ENCODE results near the gene CSDE1. TPM values are rescaled to one million over a fixed set of nuclear protein-coding genes. Genes with fewer than 3 reads are reported as not detected.

The CSDE1 gene
- total RNA-seq, 1 experiment from 2014 or later = 595 TPM

DNA sequence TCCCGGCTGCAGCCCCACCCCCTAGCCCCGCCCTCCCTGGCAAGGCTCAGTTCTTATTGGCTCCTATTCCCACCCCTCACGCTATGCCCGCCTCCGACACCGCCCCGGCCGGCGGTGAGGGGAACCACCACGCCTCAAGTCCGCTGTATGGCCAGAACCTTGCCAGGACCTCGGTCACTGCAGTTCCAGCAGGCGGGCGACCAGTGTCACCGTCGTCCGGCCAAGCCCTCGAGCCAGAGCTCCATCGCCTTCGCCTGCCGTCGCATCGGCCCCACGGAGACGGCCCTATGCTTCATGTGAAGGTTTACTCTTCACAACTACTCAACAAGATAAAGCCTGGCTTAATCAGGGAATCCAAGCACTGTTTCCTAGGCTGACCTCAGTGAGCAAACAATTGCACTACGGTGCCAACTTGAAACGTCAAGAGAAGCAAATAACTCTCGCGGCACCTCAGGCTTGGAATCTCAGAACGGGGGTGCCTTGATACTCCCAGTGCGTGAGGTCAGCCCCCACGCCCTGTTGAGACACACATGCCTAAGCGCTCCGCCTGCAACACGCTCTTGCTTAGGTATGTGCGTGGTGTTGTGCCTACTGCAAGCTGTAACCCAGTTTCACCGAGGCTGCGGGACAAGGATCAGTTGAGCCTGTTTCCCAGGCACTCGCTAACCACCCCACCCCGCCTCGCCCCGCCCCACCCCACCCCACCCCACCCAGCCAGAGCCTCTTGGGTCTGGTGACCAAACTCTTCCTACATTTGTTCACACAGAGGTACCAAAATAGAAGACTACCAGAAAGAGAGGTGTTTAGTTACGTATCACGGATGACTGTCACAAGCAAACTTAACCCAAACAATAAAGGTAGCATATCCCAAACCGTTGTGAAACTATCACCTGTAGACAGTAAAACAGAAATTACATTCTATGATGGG is 87.4 kb downstream of the CSDE1 start (continued):
- no peak for TF ChIP-seq GRHL2 (CRISPR knock-in tag; IDR thresholded peaks at IDR 0.05; ENCODE audit: insufficient replicate concordance, severe bottlenecking)
- TF ChIP-seq TEAD4 (CRISPR knock-in tag; IDR thresholded peaks at IDR 0.05) = no peak
- 0 out of 2 replicates have a peak, but pooled peaks have one; percentile 2 for TF ChIP-seq FOXK1 (CRISPR knock-in tag; IDR thresholded peaks at IDR 0.05)
- TF ChIP-seq, protein P1, sequence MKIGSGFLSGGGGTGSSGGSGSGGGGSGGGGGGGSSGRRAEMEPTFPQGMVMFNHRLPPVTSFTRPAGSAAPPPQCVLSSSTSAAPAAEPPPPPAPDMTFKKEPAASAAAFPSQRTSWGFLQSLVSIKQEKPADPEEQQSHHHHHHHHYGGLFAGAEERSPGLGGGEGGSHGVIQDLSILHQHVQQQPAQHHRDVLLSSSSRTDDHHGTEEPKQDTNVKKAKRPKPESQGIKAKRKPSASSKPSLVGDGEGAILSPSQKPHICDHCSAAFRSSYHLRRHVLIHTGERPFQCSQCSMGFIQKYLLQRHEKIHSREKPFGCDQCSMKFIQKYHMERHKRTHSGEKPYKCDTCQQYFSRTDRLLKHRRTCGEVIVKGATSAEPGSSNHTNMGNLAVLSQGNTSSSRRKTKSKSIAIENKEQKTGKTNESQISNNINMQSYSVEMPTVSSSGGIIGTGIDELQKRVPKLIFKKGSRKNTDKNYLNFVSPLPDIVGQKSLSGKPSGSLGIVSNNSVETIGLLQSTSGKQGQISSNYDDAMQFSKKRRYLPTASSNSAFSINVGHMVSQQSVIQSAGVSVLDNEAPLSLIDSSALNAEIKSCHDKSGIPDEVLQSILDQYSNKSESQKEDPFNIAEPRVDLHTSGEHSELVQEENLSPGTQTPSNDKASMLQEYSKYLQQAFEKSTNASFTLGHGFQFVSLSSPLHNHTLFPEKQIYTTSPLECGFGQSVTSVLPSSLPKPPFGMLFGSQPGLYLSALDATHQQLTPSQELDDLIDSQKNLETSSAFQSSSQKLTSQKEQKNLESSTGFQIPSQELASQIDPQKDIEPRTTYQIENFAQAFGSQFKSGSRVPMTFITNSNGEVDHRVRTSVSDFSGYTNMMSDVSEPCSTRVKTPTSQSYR (CRISPR knock-in tag; IDR thresholded peaks at IDR 0.05) = no peak
- TF ChIP-seq IRF2 (CRISPR knock-in tag; IDR thresholded peaks at IDR 0.05; ENCODE audit: borderline replicate concordance, low read depth) = no peak
- TF ChIP-seq JAZF1 (CRISPR knock-in tag; IDR thresholded peaks at IDR 0.05) = no peak
- no peak for TF ChIP-seq ZBTB43 (CRISPR knock-in tag; IDR thresholded peaks at IDR 0.05)
- TF ChIP-seq ZNF263 (CRISPR knock-in tag; IDR thresholded peaks at IDR 0.05; ENCODE audit: low read depth) = no peak
- TF ChIP-seq NR2C2 (CRISPR knock-in tag; IDR thresholded peaks at IDR 0.05) = no peak
- no peak for TF ChIP-seq FOXJ3 (CRISPR knock-in tag; IDR thresholded peaks at IDR 0.05; ENCODE audit: borderline replicate concordance)
- TF ChIP-seq SMAD3 (CRISPR knock-in tag; IDR thresholded peaks at IDR 0.05; ENCODE audit: borderline replicate concordance) = no peak
- peak; percentile 44; the same call in 1 of the 2 replicates for TF ChIP-seq ZBTB21 (CRISPR knock-in tag; IDR thresholded peaks at IDR 0.05; ENCODE audit: borderline replicate concordance)

DNA sequence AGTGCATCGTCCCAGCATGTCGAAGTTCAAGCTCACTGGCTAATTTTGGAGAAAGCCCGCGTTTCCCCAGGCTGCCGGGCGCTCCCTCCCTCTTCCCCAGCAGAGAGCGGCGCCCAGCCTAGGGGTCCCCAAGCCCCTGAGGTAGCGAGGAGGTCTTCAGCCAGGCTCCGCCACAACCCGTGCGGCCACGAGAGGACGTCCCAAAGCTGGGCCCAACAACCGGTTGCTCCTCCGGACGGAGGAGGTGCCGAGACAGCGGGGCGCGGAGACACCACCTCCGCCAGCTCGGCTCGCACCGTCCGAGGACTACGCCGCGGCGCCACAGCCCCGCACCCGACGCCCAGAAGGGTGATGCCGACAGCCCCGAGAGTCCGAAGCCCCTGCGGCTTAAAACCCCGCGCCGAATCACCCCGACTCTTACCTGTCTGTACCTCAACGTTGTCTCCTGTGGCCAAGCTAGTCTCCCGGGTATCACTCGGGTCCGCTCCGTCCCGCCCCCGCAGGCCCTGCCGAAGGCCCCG is 88.2 kb downstream of the CSDE1 start, which contains the start of gene DENND2C:
TSS of gene DENND2C (minus strand) at position 488 of the 521 bp plus-strand sequence. CDS start 44,065 bp downstream, outside the sequence.
- ChIA-PET POLR2A (interaction anchor here (0.6 to 1.6 kb wide), 3 partner anchors 11 to 827 kb away, joined by 3 to 7 read pairs (median 4); partner anchors contain the start of gene NRAS), CTCF (interaction anchor here (0.5 to 1.6 kb wide), 10 partner anchors 8 to 1863 kb away, joined by 3 to 4 read pairs (median 3); partner anchors contain the start of genes AMPD1 and BCAS2)
- TF ChIP-seq SP1 (CRISPR knock-in tag; conservative IDR thresholded peaks at IDR 0.05) (0 out of 2 replicates have a peak, but pooled peaks have one; percentile 75), PREB (CRISPR knock-in tag; IDR thresholded peaks at IDR 0.05; ENCODE audit: borderline replicate concordance) (no peak), TEAD4 (CRISPR knock-in tag; IDR thresholded peaks at IDR 0.05) (no peak), MAX (CRISPR knock-in tag; IDR thresholded peaks at IDR 0.05) (no peak), ZNF423 (CRISPR knock-in tag; IDR thresholded peaks at IDR 0.05) (no peak), FOXP1 (CRISPR knock-in tag; IDR thresholded peaks at IDR 0.05; ENCODE audit: borderline replicate concordance) (peak; percentile 54; the same call in 1 of the 2 replicates), NFE2L1 (CRISPR knock-in tag; IDR thresholded peaks at IDR 0.05) (no peak), ZNF121 (CRISPR knock-in tag; IDR thresholded peaks at IDR 0.05) (0 out of 2 replicates have a peak, but pooled peaks have one; percentile 7), ZNF425 (CRISPR knock-in tag; conservative IDR thresholded peaks at IDR 0.05) (no peak), USF1 (CRISPR knock-in tag; IDR thresholded peaks at IDR 0.05) (no peak), EMX1 (CRISPR knock-in tag; IDR thresholded peaks at IDR 0.05) (no peak), ZNF317 (CRISPR knock-in tag; IDR thresholded peaks at IDR 0.05; ENCODE audit: borderline replicate concordance, low read depth) (no peak)
- TF ChIP-seq, protein P2, sequence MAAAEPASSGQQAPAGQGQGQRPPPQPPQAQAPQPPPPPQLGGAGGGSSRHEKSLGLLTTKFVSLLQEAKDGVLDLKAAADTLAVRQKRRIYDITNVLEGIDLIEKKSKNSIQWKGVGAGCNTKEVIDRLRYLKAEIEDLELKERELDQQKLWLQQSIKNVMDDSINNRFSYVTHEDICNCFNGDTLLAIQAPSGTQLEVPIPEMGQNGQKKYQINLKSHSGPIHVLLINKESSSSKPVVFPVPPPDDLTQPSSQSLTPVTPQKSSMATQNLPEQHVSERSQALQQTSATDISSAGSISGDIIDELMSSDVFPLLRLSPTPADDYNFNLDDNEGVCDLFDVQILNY (CRISPR knock-in tag; IDR thresholded peaks at IDR 0.05) = no peak

More for the DNA sequence above, 88.2 kb downstream of the CSDE1 start, which contains the start of gene DENND2C:
- Mint-ChIP-seq H3K27ac (peak within 1 kb of the TSS; percentile 69; the same call in 1 of the 2 replicates), H3K36me3 (no peaks in the 10 kb centered on the region), H3K4me1 (peaks cover 7% of the 10 kb centered on the region; the same call in 1 of the 2 replicates), H3K27me3 (ENCODE audit: low read depth) (peaks cover 51% of the 10 kb centered on the region), H3K9me3 (no peaks in the 10 kb centered on the region), H3K4me3 (peak within 1 kb of the TSS; percentile 83)
- ATAC-seq (peak; percentile 77), DNase-seq (ENCODE audit: low spot score) (peak; percentile 78)

Data from WTC11 (cell line).